ENCODE data around the gene PHF5A. TPM values are rescaled to one million over a fixed set of nuclear protein-coding genes. Genes with fewer than 3 reads are reported as not detected.

Gene PHF5A
- polyA plus RNA-seq, 3 donors: 26.0 to 41.7 (median 36.8) TPM

- no peak overlapping the region for H3K27ac ChIP-seq (ENCODE audit: low read depth, low read length)
- WGBS, 3 donors: 56 to 80% (median 57%) methylated on average over 5 of the region's 5 CpGs
Observed at GRCh38 chr22:41491374-41492100, 23.0 kb upstream of the PHF5A start.

- no peak overlapping the region for H3K27ac ChIP-seq (ENCODE audit: low read depth, low read length)
- 75 to 85% (median 82%) methylated on average over 3 of the region's 3 CpGs for WGBS, 3 donors
Observed at GRCh38 chr22:41488596-41489385, 20.3 kb upstream of the PHF5A start.

- no peak overlapping the region for H3K27ac ChIP-seq (ENCODE audit: low read depth, low read length)
- WGBS, 3 donors: 77 to 91% (median 89%) methylated on average over 4 of the region's 4 CpGs
Observed at GRCh38 chr22:41488076-41488475, 19.6 kb upstream of the PHF5A start.

GRCh38 chr22:41487037-41487935 lies 18.8 kb upstream of the PHF5A start:
- WGBS, 3 donors: 67 to 80% (median 80%) methylated on average over 8 of the region's 8 CpGs
- no peak overlapping the region for H3K27ac ChIP-seq (ENCODE audit: low read depth, low read length)

- WGBS, 3 donors: 65 to 77% (median 66%) methylated on average over 6 to 7 of the region's 7 CpGs
- H3K27ac ChIP-seq (ENCODE audit: low read depth, low read length): no peak overlapping the region
Observed at GRCh38 chr22:41485033-41485432, 16.5 kb upstream of the PHF5A start.

- H3K27ac ChIP-seq (ENCODE audit: low read depth, low read length): no peak overlapping the region
- WGBS, 3 donors: 41 to 64% (median 47%) methylated on average over 2 of the region's 2 CpGs
Observed at GRCh38 chr22:41482319-41482935, 13.9 kb upstream of the PHF5A start.

GRCh38 chr22:41481925-41482318 lies 13.4 kb upstream of the PHF5A start:
- 57 to 62% (median 61%) methylated on average over 5 of the region's 5 CpGs for WGBS, 3 donors
- no peak overlapping the region for H3K27ac ChIP-seq (ENCODE audit: low read depth, low read length)

- WGBS, 3 donors: 70 to 80% (median 78%) methylated on average over 15 of the region's 15 CpGs
- no peak overlapping the region for H3K27ac ChIP-seq (ENCODE audit: low read depth, low read length)
Observed at GRCh38 chr22:41481131-41481830, 12.8 kb upstream of the PHF5A start.

- WGBS, 3 donors: 62 to 73% (median 70%) methylated on average over 7 of the region's 7 CpGs
- H3K27ac ChIP-seq (ENCODE audit: low read depth, low read length): no peak overlapping the region
Observed at GRCh38 chr22:41480397-41480735, 11.9 kb upstream of the PHF5A start.

- 80 to 82% (median 81%) methylated on average over 6 of the region's 6 CpGs for WGBS, 3 donors
- H3K27ac ChIP-seq (ENCODE audit: low read depth, low read length): no peak overlapping the region
Observed at GRCh38 chr22:41479671-41480396, 11.3 kb upstream of the PHF5A start.

GRCh38 chr22:41478891-41479521 lies 10.5 kb upstream of the PHF5A start:
- H3K27ac ChIP-seq (ENCODE audit: low read depth, low read length): no peak overlapping the region
- 56 to 79% (median 57%) methylated on average over 7 of the region's 7 CpGs for WGBS, 3 donors

- H3K27ac ChIP-seq (ENCODE audit: low read depth, low read length): no peak overlapping the region
- 71 to 78% (median 76%) methylated on average over 2 of the region's 2 CpGs for WGBS, 3 donors
Observed at GRCh38 chr22:41478473-41478872, 10.0 kb upstream of the PHF5A start.

- WGBS, 3 donors: 92 to 95% (median 92%) methylated on average over 6 of the region's 6 CpGs
- no peak overlapping the region for H3K27ac ChIP-seq (ENCODE audit: low read depth, low read length)
Observed at GRCh38 chr22:41474872-41475451, 6.5 kb upstream of the PHF5A start.

- no peak overlapping the region for H3K27ac ChIP-seq (ENCODE audit: low read depth, low read length)
- 63 to 82% (median 78%) methylated on average over 2 of the region's 2 CpGs for WGBS, 3 donors
Observed at GRCh38 chr22:41471568-41471967, 3.1 kb upstream of the PHF5A start.

- WGBS, 3 donors: 71 to 87% (median 78%) methylated on average over 2 of the region's 2 CpGs
- H3K27ac ChIP-seq (ENCODE audit: low read depth, low read length): no peak overlapping the region
Observed at GRCh38 chr22:41470886-41471285, 2.4 kb upstream of the PHF5A start.

- 1 to 2% (median 1%) methylated on average over 26 to 30 of the region's 30 CpGs for WGBS, 3 donors
- H3K27ac ChIP-seq (ENCODE audit: low read depth, low read length): peak overlapping the region; percentile 44
Observed at GRCh38 chr22:41469218-41469851, 843 bp upstream of the PHF5A start.

Measured in adipose tissue (tissue), 3 donors.